Measurements from ENCODE around the gene PGBD1. TPM values are rescaled to one million over a fixed set of nuclear protein-coding genes. Genes with fewer than 3 reads are reported as not detected.
A peak's percentile ranks its signal among the peaks of the same experiment; 100 is the strongest.

Gene PGBD1
- total and polyA plus RNA-seq, 2 of the 13 experiments (the other 11 are each of a cell fraction or from before 2014, with no cell fraction given): 3.6 to 6.9 TPM

DNA sequence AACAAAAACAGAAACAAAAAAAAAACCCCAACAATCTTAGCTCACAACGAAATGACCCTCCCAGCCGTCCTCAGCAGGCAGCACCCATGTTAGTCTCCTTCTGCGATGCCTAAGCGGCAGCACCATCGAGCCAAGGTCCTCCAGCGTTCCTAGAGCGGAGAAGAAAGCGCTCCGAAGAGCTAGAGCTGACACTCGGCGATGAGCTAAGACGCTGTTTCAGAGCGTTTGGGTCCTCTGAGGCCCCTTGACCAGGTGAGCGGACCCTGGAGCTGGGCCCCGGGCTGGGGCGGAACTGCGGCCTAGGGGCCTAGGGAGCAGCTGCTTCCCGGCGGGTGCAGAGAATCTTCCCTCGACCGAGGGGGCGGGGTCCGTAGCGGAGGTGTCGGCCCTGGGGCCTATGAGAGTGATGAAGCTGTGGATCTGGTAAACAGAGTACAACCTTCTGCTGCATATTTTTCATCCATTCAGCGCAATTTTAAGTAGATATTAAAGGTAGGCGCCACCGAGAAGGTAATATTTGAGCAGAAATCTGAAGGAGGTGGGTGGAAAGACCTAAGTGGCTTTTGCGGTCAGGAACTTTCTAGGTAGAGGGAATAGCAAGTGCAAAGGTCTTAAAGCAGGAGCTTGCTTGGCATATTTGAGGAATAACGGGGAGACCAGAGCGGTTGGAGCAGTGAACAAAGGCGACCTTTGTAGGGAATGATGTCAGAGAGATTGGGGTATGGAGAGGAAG is 14.2 kb upstream of the PGBD1 start, which contains the start of gene ZSCAN26 (continued):
- TF ChIP-seq, protein P1, sequence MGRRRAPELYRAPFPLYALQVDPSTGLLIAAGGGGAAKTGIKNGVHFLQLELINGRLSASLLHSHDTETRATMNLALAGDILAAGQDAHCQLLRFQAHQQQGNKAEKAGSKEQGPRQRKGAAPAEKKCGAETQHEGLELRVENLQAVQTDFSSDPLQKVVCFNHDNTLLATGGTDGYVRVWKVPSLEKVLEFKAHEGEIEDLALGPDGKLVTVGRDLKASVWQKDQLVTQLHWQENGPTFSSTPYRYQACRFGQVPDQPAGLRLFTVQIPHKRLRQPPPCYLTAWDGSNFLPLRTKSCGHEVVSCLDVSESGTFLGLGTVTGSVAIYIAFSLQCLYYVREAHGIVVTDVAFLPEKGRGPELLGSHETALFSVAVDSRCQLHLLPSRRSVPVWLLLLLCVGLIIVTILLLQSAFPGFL (CRISPR knock-in tag; IDR thresholded peaks at IDR 0.05): no peak
- TF ChIP-seq ZNF589 (CRISPR knock-in tag; conservative IDR thresholded peaks at IDR 0.05) (no peak), ZNF10 (CRISPR knock-in tag; IDR thresholded peaks at IDR 0.05; ENCODE audit: borderline replicate concordance, low read depth) (no peak), SP4 (CRISPR knock-in tag; IDR thresholded peaks at IDR 0.05) (peak; percentile 74; the same call in 1 of the 2 replicates), FLYWCH1 (CRISPR knock-in tag; IDR thresholded peaks at IDR 0.05) (no peak), ZNF143 (CRISPR knock-in tag; IDR thresholded peaks at IDR 0.05) (no peak), FOXA3 (CRISPR knock-in tag; IDR thresholded peaks at IDR 0.05) (peak; percentile 71), GFI1 (CRISPR knock-in tag; IDR thresholded peaks at IDR 0.05; ENCODE audit: borderline replicate concordance) (0 out of 2 replicates have a peak, but pooled peaks have one; percentile 37), ZNF678 (CRISPR knock-in tag; IDR thresholded peaks at IDR 0.05) (0 out of 2 replicates have a peak, but pooled peaks have one; percentile 57), ONECUT2 (CRISPR knock-in tag; IDR thresholded peaks at IDR 0.05) (0 out of 2 replicates have a peak, but pooled peaks have one; percentile 46), ZNF737 (CRISPR knock-in tag; IDR thresholded peaks at IDR 0.05; ENCODE audit: borderline replicate concordance) (peak; percentile 67), MBD4 (IDR thresholded peaks at IDR 0.05; ENCODE audit: borderline replicate concordance, low read length) (no peak), ASH2L (IDR thresholded peaks at IDR 0.05; ENCODE audit: insufficient read length, low read depth, low read length) (peak; percentile 98), TCF12 (IDR thresholded peaks at IDR 0.05) (no peak), TCF12 (CRISPR knock-in tag; IDR thresholded peaks at IDR 0.05) (no peak), RFX1 (IDR thresholded peaks at IDR 0.05) (no peak), ZNF501 (CRISPR knock-in tag; IDR thresholded peaks at IDR 0.05) (peak; percentile 99), TBX3 (IDR thresholded peaks at IDR 0.05; ENCODE audit: borderline replicate concordance) (peak; percentile 93), ZC3H4 (CRISPR knock-in tag; IDR thresholded peaks at IDR 0.05; ENCODE audit: borderline replicate concordance) (0 out of 2 replicates have a peak, but pooled peaks have one; percentile 30)
- TF ChIP-seq, protein P2, sequence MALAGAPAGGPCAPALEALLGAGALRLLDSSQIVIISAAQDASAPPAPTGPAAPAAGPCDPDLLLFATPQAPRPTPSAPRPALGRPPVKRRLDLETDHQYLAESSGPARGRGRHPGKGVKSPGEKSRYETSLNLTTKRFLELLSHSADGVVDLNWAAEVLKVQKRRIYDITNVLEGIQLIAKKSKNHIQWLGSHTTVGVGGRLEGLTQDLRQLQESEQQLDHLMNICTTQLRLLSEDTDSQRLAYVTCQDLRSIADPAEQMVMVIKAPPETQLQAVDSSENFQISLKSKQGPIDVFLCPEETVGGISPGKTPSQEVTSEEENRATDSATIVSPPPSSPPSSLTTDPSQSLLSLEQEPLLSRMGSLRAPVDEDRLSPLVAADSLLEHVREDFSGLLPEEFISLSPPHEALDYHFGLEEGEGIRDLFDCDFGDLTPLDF (CRISPR knock-in tag; IDR thresholded peaks at IDR 0.05): peak; percentile 48; the same call in 1 of the 2 replicates
- TF ChIP-seq, protein P3, sequence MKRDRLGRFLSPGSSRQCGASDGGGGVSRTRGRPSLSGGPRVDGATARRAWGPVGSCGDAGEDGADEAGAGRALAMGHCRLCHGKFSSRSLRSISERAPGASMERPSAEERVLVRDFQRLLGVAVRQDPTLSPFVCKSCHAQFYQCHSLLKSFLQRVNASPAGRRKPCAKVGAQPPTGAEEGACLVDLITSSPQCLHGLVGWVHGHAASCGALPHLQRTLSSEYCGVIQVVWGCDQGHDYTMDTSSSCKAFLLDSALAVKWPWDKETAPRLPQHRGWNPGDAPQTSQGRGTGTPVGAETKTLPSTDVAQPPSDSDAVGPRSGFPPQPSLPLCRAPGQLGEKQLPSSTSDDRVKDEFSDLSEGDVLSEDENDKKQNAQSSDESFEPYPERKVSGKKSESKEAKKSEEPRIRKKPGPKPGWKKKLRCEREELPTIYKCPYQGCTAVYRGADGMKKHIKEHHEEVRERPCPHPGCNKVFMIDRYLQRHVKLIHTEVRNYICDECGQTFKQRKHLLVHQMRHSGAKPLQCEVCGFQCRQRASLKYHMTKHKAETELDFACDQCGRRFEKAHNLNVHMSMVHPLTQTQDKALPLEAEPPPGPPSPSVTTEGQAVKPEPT (CRISPR knock-in tag; IDR thresholded peaks at IDR 0.05; ENCODE audit: low read depth): peak; percentile 76; the same call in 1 of the 2 replicates
- TF ChIP-seq, protein P4, sequence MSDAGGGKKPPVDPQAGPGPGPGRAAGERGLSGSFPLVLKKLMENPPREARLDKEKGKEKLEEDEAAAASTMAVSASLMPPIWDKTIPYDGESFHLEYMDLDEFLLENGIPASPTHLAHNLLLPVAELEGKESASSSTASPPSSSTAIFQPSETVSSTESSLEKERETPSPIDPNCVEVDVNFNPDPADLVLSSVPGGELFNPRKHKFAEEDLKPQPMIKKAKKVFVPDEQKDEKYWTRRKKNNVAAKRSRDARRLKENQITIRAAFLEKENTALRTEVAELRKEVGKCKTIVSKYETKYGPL (CRISPR knock-in tag; IDR thresholded peaks at IDR 0.05): no peak; the same call in 1 of the 2 replicates

Data from HepG2 (cell line).